Ovary (tissue), 9 donors: Measurements from ENCODE around the gene AQP4. TPM values are rescaled to one million over a fixed set of nuclear protein-coding genes. Genes with fewer than 3 reads are reported as not detected.

ENCODE experiments used
- DNase-seq, 5 donors: peaks; one replicate each; pipeline ENCODE4 v3.0.0-alpha.2; 2019 to 2020
- H3K27ac ChIP-seq, 2 donors: fragments of 200-600 bp; one replicate each; pipeline versions ENCODE4 v1.5.1 to v1.8.0; 2019 to 2022
- H3K27me3 ChIP-seq: fragments of 200-600 bp; one replicate; pipeline ENCODE4 v1.8.0; 2022
- H3K36me3 ChIP-seq: fragments of 200-600 bp; sonication (generic); one replicate; pipeline ENCODE4 v1.5.1; 2019
- H3K4me1 ChIP-seq: one replicate; pipeline ENCODE4 v1.8.1; 2013; ENCODE audit warnings: mild to moderate bottlenecking, moderate library complexity; ENCODE audit not compliant: insufficient read depth
- H3K4me3 ChIP-seq: fragments of 200-600 bp; sonication (generic); one replicate; pipeline ENCODE4 v1.5.1; 2017
- H3K9me3 ChIP-seq, 2 donors: fragments of 200-600 bp in 1 of 2; sonication (generic) in 1 of 2; one replicate each; pipeline versions ENCODE4 v1.5.1 to v1.8.1; 2013 to 2019; ENCODE audit warnings: mild to moderate bottlenecking in 1 of 2, moderate library complexity in 1 of 2
- CTCF ChIP-seq, 3 donors: fragments of 450-650 bp in 2 of 3; fragments of 200-600 bp in 1 of 3; IDR thresholded peaks; one replicate each; pipeline versions ENCODE4 v1.5.1 to v1.8.0; 2016 to 2022; ENCODE audit warnings: antibody characterized with exemption in 3 of 3, mild to moderate bottlenecking in 1 of 3
- EP300 ChIP-seq: sonication (generic); formaldehyde crosslinking; IDR thresholded peaks from one replicate; pipeline ENCODE4 v1.6.1; 2017; ENCODE audit warnings: antibody characterized with exemption
- POLR2A ChIP-seq: fragments of 450-650 bp; IDR thresholded peaks from one replicate; pipeline ENCODE4 v1.6.1; 2017; ENCODE audit warnings: antibody characterized with exemption, mild to moderate bottlenecking, moderate library complexity
- WGBS, 3 donors: extraction: QIAGEN DNeasy Blood & Tissue Kit in 1 of 3; methylation state at CpG; one replicate each; pipeline versions ENCODE4 v1.1.5 to v1.1.7; 2013 to 2017; 5-methylcytosine and 5-hydroxymethylcytosine counted together
- intact Hi-C, 4 donors: fragments of 100-400 bp; cut with DNase I; formaldehyde crosslinking; loops; one replicate each; pipeline versions ENCODE4 v1.11.0 to v1.15.1; 2022 to 2023
- polyA plus RNA-seq, 2 donors: library from polyadenylated mRNA; stranded (reverse); fragments of 200-250 nt in 1 of 2; fragments of 350-450 nt in 1 of 2; fragmentation: Illumina TruSeq in 1 of 2; extraction: RNeasy Lipid Tissue Mini Kit (QIAGEN cat#74804) in 1 of 2; gene quantifications; one replicate each; pipeline ENCODE4 v1.2.3, GENCODE V29; 2013 to 2014
- total RNA-seq, 7 donors: library from RNA; depleted of rRNA in 2 of 7; stranded (reverse); fragments of >200 nt in 2 of 7; fragmentation: NEBNext Ultra II Directional in 3 of 7; extraction: Animal tissue kit (Norgen Biotek cat#: 25700) in 3 of 7; gene quantifications; one replicate each; pipeline versions ENCODE4 v1.1.0 to v1.2.4, GENCODE V29; 2016 to 2023
- donor health status: DM: no; HTN: no; CAD: no; lungs with moderate emphysema.
- donor health status: DM: no; HTN: no; CAD: no.
- donor health status: Bipolar disorder and iron deficiency.
- donor health status: DM: yes; HTN: yes; CAD: no.
- donor health status: DM: no; HTN: no; CAD: no.
- donor health status: DM: yes; HTN: yes; CAD: no.

The AQP4 gene
- total and polyA plus RNA-seq, 9 donors = 0.34 to 27.1 (median 3.5) TPM

GRCh38 chr18:26840965-26841364, 24.5 kb downstream of the AQP4 start:
- intact Hi-C loops = no loop called here
- Histone ChIP-seq H3K27me3 (no peaks in the 10 kb centered on the region), H3K36me3 (no peaks in the 10 kb centered on the region), H3K27ac (no peak overlapping the region), H3K4me3 (no peak overlapping the region), H3K4me1 (no peaks in the 10 kb centered on the region), H3K9me3 (no peaks in the 10 kb centered on the region)
- 87 to 91% (median 90%) methylated on average over 5 of the region's 5 CpGs for WGBS, 3 donors
- no peak for DNase-seq
- TF ChIP-seq EP300 (no peak), POLR2A (no peak), CTCF (IDR thresholded peaks at IDR 0.05) (no peak)

- TF ChIP-seq EP300 (no peak), CTCF (IDR thresholded peaks at IDR 0.05) (no peak), POLR2A (no peak)
- Histone ChIP-seq H3K27ac (no peak overlapping the region), H3K9me3 (no peaks in the 10 kb centered on the region), H3K4me1 (no peaks in the 10 kb centered on the region), H3K4me3 (no peak overlapping the region), H3K36me3 (no peaks in the 10 kb centered on the region), H3K27me3 (no peaks in the 10 kb centered on the region)
- WGBS, 3 donors = 54 to 63% (median 58%) methylated on average over 2 of the region's 2 CpGs
- DNase-seq = no peak
- intact Hi-C loops = no loop called here
These were observed 25.9 kb downstream of the AQP4 start for GRCh38 chr18:26839609-26840008.

- Histone ChIP-seq H3K36me3 (no peaks in the 10 kb centered on the region), H3K4me1 (peaks cover 2% of the 10 kb centered on the region), H3K9me3 (no peaks in the 10 kb centered on the region), H3K27ac (no peak overlapping the region), H3K27me3 (no peaks in the 10 kb centered on the region), H3K4me3 (no peak overlapping the region)
- 96 to 98% (median 97%) methylated on average over 11 of the region's 11 CpGs for WGBS, 3 donors
- TF ChIP-seq EP300 = no peak
- no peak for TF ChIP-seq CTCF (IDR thresholded peaks at IDR 0.05)
- TF ChIP-seq POLR2A = no peak
- intact Hi-C loops = no loop called here
- DNase-seq = no peak
These were observed 33.2 kb downstream of the AQP4 start for GRCh38 chr18:26832302-26832701.

GRCh38 chr18:26827581-26827980, 37.9 kb downstream of the AQP4 start:
- H3K36me3 ChIP-seq = no peaks in the 10 kb centered on the region
- no peak overlapping the region for H3K27ac ChIP-seq
- intact Hi-C loops = no loop called here
- no peak for TF ChIP-seq EP300
- TF ChIP-seq CTCF (IDR thresholded peaks at IDR 0.05) = no peak
- TF ChIP-seq POLR2A = no peak
- no peak for DNase-seq
- H3K4me3 ChIP-seq = no peak overlapping the region
- H3K9me3 ChIP-seq = no peaks in the 10 kb centered on the region
- H3K27me3 ChIP-seq = no peaks in the 10 kb centered on the region
- H3K4me1 ChIP-seq = peaks cover 12% of the 10 kb centered on the region
- 48 to 56% (median 48%) methylated on average over 3 of the region's 3 CpGs for WGBS, 3 donors
